Renal cortical epithelial cell (primary cell): ENCODE data around the gene BCL3. TPM values are rescaled to one million over a fixed set of nuclear protein-coding genes. Genes with fewer than 3 reads are reported as not detected.

Source experiments
- DNase-seq: peaks from one replicate; pipeline ENCODE4 v3.0.0-alpha.2; 2011; ENCODE audit warnings: low read depth
- total RNA-seq: library from RNA; depleted of rRNA; stranded (reverse); fragments of >200 nt; gene quantifications from 2 replicates; pipeline ENCODE4 v1.2.3, GENCODE V29; 2014

The BCL3 gene
- total RNA-seq, 1 donor from 2014 or later: 10.8 TPM

DNA sequence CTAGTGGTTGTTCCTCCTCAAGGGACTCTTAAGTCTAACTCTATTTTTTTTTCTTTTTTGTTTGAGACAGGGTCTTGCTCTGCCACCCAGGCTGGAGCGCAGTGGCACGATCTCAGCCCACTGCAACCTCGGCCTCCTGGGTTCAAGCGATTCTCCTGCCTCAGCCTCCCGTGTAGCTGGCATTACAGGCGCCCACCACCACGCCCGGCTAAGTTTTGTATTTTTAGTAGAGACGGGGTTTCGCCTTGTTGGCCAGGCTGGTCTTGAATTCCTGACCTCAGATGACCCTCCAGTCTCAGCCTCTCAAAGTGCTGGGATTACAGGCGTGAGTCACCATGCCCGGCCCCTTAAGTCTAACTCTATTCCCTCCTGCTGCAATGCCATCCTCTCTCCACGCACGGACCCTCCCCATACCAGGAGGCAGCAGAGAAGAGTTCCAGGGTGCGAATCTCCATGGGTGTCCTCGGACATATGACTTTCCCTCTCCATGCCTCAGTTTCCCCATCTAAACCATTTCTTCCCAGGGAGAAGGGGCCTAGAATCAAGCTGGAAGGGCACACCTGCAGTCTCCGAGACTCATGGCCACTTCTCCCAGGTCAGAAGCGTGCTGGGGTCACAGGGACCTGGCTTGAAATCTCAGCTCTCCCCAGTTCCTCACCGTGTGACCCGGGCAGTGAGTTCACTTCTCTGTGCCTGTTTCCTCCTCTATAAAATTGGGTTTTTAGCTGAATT, 6.0 kb upstream of the BCL3 start:
- peak; percentile 72 for DNase-seq

DNA sequence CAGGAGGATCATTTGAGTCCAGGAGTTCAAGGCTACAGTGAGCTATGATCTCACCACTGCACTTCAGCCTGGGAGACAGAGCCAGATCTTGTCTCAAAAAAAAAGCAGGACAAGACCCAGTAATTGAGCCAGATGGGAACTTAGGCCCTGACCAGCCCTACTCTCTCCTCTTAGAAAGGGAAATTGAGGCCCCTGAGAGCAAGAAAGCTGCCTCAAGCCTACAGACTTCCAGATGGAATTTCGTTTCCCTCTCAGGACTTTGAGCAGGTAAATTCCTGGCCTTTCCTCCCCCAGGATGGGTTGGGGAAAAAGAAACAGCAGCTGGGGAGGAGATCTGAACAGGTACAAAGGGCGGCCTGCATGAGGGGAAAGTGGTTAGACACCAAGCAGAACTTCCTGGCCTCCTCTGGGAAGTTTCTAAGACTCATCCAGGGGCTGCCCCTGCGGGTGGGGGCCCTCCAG, 3.6 kb upstream of the BCL3 start:
- DNase-seq: no peak

DNA sequence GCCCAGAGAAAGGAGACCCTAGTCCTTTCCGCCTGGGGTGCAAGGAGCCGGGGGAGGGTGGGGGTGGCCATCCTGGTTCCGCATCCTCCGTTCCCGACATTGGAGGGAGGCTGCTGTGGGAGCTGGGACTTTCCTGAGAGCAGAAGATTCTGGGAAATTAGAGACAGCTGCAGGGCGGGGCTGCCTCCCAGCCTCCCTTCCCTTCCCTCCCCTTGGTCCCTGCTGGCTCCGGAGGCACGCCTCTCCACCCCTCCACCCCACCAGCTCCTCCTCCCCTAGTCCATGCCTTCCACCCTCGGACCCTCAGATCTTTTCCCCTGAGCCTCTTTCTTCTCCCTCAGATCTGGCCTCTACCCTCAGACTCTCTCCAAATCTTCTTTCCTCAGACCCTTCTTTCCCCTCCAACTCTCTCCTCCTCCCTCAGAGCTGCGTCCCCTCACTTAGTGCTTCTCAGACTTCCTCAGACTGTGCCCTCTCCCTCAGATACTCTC, 3.1 kb upstream of the BCL3 start:
- peak; percentile 71 for DNase-seq

DNA sequence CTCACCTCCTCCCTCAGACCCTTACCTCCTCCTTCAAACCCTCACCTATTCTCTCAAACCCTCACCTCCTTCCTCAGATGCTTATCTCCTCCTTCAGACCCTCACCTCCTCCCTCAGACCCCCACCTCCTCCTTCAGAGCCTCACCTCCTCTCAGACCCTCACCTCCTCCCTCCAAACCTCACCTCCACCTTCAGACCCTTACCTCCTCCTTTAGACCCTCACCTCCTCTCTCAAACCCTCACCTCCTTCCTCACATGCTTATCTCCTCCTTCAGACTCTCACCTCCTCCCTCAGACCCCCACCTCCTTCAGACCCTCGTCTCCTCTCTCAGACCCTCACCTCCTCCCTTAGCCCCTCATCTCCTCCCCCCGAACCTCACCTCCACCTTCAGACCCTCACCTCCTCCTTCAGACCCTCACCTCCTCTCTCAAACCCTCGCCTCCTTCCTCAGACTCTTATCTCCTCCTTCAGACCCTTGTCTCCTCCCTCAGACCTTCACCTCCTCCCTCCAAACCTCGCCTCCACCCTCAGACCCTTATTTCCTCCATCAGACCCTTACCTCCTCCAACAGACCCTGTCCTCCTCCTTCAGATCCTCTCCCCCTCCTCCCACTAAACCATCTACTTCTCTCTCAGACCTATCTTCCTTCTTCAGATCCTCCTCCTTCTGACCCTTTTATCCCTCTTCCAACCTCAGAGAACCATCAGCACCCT, 2.5 kb upstream of the BCL3 start:
- no peak for DNase-seq

DNA sequence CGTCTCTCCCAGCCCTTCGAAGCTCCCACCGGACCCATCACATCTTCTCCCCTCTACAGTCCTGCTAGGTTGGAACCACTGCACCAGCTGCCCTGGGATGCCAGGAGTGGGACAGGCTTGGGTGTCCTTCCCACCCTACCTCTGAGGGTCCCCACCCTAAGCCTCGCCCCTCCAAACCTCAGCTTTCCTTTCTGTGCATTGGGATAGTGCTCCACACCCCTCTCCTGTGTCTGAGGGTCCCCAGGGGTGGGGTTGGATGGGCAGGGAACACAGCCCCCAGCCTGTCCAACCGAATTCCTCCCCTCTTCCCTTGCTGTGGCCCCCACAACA, 1.9 kb upstream of the BCL3 start:
- DNase-seq: no peak

DNA sequence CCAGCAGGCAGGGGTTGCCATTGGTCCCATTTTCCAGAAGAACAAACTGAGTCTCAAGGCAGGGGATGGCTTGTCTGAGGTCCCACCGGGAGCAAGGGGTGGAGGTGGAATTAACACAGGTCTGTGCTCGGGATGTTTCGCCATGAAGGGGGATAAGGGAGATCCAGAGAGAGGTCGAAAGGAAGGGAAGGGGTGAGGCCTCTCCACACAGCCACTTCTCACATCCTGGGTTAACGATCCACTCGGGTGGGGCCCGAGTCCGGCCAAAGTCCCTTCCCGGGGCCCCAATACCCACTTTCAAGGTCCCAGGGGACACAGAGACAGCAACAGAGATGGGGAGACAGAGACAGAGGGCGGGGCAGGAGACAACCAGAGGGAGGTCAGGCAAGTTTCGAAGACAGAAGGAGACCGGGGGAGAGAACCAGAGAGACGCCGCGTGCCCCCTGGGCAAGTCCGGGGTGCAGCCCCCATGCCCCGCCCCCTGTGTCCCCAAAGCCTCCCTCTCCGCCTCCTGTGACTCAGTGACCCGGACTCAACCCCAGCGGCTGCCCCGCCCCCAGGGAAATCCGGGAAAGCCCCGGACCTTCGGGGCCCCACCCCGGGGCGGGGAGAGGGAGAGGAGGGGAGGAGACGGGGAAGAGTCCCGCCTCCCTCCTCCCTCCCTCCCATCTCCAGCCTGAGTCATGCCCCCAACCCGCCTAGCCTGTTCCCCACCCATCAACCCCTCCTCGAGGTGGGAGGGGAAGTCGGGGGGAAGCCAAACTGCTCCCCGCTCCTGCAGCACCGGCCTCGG, 1.4 kb upstream of the BCL3 start:
- peak; percentile 85 for DNase-seq

DNA sequence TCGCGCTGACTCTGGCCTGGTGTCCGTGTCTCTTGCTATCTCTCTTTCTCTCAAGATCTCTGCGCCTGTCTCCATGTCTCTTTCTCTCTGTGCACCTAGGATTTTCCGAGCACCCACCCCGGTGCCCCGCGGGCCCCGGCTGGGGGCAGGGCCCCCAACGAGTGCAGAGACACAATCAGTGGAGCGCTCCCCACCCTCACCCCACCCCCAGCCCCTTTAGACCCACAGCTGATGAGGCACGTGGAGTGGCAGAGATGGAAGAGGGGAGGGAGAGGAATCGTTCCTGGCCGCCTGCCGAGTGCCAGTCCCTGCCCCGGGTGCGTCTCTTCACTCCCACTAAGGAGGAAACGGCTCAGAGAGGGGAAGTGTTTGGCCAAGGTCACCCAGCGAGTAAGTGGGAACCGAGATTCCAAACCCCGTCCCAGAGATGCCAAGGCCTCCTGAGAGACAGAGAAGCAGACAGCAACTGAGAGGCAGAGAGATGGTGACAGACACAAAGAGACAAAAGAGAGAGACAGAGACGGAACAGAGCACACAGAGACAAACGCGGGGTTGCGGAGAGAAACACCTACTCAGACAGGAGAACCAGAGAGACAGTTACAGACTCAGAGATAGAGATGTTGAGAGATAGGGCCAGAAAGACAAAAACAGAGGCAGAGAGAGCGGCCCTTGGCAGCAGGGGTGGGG, 626 bp upstream of the BCL3 start:
- DNase-seq: peak; percentile 68

DNA sequence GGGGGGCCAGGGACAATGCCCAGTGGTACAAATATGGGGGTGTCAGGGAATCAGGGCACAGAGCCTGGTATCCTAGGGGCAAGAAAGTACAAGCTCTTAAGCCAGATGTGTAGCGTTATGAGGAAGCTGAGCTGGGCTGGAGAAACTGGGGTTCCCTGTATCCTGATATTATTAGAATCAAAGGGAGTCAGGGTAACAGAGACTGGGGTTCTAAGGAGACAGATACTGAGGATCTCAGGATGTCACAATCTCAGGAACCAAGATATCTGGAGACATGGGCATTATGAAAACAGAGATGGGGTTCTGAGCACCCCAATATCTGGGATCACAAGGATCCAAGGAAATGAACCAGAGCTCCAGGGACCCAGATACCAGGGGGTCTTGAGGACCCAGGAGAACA, 784 bp downstream of the BCL3 start:
- DNase-seq: no peak

DNA sequence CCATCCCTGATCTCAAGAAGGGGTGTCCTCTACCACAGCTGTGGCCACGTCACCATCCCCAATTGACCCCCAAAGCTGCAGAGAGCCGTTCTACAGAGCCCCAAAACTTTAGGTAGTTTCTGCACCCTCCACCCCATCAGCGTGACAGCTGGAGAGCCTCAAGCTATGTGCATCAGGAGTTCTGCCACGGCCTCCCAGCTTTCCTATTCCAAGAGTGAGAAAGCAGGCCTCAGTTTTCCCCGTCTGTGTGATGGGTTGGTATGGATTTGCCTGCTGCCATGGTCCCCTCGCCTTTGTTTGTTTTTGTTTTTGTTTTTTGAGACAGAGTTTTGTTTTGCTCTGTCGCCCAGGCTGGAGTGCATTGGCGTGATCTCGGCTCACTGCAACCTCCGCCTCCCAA, 1.5 kb downstream of the BCL3 start:
- no peak for DNase-seq

DNA sequence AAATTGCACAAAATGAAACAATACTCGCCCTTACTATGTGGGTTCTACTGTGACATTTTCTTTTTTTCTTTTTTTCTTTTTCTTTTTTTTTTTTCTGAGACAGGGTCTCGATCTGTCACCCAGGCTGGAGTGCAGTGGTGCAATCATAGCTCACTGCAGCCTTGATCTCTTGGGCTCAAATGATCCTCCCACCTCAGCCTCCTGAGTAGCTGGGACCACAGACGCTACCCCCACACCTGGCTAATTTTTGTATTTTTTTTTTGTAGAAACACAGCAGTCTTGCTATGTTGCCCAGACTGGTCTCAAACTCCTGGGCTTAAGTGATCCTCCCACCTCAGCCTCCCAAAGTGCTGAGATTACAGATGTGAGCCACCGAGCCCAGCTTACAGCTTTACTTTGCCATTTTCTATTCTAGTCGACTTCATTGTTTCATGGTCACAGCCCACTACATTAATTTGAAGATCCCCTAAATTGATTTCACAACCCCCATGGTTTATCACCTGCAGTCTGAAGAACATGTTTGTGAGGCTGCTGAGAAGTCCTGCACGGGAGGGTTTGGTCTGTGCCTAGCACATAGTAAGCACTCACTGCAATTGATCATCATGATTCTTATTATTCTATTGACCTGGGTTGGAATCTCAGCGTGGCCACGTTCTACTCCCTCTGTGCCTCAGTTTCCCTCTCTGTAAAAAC, 3.8 kb downstream of the BCL3 start:
- DNase-seq: no peak

DNA sequence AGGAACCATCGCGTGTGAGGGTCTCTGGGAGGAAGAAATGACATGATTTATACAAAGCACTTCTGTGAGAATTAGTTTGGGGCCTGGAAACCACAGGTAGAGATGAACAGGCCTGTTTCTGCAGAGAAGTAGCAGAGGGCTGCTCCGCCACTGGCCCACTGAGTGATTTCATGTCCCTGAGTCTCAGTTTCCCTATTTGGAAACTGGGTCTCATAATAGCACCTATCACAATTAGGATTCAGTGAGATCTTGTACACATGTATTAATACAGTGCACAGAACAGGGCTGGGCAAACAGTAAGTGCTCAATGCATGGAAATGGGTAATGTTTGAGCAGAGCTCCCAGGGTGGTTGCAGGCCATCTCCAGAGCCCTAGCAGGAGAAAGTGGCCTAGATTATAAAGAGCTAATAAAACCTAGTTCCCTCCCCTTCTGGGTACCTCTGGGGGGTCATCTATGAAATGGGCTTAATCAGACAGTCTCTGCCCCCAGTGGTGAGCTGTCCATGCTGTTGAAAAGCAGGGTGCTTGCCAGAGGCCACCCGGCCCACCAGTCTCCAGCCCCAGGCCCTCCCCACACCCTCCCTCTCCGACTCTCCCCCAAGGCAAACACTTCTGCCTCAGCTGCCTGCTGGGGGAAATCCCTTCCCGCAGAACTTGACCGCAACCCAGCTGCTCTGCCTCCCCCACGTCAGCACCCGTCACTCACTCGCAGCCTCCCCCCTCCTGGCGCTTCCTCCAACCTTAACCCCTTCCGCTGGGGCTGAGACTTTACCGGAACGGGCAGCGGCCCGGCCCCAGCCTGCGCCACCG, 4.5 kb downstream of the BCL3 start:
- DNase-seq: peak; percentile 95

DNA sequence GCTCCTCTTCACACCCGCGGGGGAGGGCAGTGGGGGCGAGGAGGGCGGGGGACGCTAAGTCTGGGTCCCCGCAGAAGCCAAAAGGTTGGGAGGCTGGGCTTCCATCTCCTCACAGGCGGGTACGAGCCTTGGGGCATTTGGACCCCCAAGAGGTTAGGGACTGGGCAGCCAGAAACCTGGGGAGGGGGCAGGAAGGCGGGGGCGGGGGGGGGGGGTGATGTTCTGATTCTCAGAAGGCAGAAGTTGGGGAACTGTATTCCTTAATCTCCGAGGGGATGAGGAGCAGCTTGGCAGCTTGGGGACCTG, 5.1 kb downstream of the BCL3 start:
- DNase-seq: no peak

DNA sequence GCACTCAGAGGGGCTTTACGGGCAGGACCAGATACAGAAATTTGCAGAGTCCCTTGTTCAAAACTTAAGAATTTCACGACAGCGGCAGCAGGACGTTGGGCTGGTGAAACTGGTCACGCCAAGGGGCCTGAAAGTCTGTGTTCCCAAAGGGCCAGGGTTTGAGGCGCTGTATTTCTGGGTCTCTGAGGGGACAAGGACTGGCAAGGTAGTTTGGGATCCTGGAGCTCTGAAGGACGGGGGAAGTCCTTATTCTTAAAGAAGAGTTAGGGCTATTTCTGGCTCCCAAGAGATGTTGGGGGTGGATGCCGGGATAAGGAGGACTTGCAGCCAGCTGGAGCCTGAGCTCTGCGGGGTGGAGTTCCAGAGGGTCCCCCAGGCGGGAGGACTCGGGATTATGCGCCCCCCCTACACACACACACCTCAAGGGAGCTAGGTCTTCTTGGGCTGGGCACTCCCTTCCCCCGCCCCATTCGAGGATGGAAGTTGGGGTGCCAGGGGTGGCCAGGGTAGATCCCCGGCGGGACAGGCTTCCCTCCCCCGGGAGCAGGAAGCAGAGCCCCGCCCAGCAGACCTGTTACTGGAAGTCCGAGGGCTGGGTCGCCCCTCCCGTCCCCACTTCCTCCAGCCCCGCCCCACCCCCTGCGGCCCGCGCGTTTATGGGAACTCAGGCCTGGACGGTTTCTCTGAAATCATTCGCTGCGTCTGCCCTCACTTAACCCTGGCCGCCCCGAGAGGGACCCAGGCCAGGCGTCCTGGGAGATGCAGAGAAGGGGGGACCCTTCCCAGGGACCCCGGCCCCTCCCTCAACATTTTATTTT, 5.6 kb downstream of the BCL3 start:
- peak; percentile 77 for DNase-seq

DNA sequence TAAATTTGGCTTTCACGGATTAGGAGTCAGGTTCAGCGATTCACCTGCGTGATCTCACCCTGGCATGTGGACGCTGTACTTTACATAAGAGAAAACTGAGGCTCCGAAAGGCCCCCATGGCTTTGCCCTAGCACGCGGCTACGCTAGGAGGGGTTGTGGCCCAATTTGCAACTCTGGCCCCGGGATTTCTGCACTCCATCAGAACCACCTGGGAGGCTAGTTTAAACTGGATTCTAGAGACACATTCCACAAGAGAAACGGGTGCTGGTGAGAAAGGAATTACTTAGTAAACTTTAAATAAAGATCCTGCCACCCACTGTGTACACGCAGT, 6.2 kb downstream of the BCL3 start:
- DNase-seq: no peak

DNA sequence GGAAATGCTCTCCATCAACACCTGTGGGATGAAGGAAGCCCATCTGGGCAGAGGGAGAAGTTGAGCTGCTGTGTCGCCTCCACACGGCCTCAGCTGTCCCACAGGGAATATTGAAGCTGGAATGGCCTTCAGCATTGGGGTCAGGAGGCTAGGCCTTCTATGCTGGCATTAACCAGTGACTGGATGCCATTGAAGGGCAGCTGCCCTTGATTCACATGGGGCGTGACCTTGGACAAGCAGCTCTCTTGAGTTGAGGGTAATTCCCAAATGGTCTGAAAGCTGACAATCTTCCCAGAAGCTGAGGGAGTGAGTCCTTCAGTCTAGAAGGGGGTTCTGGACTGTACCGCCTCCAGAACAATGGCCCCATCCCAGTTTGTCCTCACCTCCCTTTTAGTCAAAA, 6.7 kb downstream of the BCL3 start:
- no peak for DNase-seq

DNA sequence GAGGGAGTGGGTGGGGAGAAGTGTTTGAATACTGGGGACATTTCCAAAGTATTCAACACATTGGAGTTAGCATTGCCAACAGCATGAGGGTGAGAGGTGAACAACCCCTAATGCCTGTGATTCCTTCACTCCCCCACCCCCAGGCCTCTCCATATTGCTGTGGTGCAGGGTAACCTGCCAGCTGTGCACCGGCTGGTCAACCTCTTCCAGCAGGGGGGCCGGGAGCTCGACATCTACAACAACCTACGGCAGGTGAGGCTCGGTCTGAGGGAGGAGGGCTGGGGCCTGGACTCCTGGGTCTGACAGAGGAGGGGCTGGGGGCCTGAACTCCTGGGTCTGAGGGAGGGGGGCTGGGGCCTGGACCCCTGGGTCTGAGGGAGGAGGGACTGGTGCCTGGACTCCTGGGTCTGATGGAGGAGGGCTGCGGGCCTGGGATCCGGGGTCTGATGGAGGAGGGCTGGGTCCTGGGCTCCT, 7.6 kb downstream of the BCL3 start:
- no peak for DNase-seq

DNA sequence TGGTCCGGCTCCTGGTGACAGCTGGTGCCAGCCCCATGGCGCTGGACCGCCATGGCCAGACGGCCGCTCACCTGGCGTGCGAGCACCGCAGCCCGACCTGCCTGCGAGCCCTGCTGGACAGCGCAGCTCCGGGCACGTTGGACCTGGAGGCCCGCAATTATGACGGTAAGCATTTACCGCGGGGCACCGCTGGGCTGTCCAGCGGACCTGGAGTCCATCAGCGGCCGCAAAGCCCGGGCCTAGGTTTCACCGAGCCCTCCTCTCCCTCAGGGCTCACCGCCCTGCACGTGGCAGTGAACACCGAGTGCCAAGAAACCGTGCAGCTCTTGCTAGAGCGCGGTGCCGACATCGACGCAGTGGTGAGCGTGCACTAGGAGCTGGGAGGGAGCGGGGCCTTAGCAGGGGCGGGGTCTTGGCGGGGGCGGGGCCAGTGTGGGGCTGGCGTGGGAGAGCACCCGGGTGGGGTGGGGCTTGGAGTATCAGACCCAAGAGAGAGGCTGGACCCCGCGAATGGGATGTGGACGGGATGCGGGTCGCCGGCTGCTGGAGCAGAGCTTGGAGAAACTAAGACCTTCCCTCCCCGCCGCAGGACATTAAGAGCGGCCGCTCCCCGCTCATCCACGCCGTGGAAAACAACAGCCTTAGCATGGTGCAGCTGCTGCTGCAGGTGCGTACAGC, 8.7 kb downstream of the BCL3 start:
- no peak for DNase-seq

DNA sequence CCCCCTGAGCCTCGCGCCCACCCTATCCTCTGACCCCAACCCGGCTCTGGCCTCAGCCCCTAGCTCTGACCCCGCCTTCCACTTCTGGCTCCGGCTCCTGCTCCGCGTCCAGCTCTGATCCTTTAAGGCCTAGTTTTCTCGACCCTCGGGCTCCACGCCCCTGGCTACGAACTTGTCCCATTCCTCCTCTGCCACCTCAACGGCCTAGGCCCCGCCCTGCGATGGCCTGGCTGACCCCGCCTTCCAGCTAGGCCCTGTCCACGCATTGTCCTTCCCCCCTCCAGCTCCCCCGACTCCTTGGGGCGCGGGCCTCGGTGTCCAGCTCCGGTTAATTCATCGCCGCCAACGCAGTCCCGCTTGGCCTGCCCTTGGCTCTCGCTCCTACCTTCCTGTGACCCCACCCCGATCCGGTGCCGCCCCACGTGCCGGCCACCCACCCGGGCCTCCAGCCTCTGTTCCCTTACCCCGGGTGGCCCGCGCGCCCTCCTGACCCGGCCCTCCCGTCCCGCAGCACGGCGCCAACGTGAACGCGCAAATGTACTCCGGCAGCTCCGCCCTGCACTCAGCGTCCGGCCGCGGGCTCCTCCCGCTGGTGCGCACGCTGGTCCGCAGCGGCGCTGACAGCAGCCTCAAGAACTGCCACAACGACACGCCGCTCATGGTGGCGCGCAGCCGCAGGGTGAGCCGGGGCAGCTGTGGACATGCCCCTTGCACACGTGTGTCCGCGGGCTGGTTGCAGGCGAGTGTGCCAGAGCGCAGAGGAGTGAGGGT, 9.4 kb downstream of the BCL3 start:
- no peak for DNase-seq

DNA sequence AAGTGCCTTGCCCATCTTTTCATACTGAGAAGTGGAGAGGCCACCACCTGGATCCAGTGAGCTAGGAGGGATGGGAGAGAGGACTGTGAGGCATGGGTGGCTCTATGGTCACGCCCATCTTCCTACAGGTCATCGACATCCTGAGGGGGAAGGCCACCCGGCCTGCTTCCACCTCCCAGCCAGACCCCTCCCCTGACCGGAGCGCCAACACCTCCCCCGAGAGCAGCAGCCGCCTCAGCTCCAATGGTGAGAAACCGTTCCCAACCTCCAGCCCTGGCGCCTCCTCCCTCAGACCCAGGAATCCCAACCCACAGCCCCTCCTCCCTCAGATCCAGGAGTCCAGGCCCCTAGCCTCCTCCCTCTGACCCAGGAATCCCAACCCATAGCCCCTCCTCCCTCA, 10.1 kb downstream of the BCL3 start:
- DNase-seq: no peak
